GM12878 (cell line): Measurements from ENCODE around the gene AJUBA. TPM values are rescaled to one million over a fixed set of nuclear protein-coding genes. Genes with fewer than 3 reads are reported as not detected.

Experiments used
- ATAC-seq: fragments of 200-7000 bp; cut with Tn5 transposase; 3 replicates; pipeline ENCODE4 v1.9.1; 2020; ENCODE audit warnings: mild to moderate bottlenecking, moderate library complexity
- BruUV-seq: library from RNA; stranded (reverse); fragments of 400-500 nt; replicated peaks from 2 replicates; lab custom pipeline; 2021; lab: Mats Ljungman, UMichigan
- CTCF ChIA-PET: fragments of 300-600 bp; sonication (Branson Sonifier 250); formaldehyde crosslinking; extraction: SDS; loops from one replicate; lab custom pipeline; 2021; ENCODE audit warnings: inconsistent platforms; lab: Yijun Ruan, JAX
- POLR2A ChIA-PET: fragments of 350-600 bp; formaldehyde crosslinking; extraction: SDS; loops from one replicate; lab custom pipeline; 2021; ENCODE audit warnings: inconsistent platforms; lab: Charles Lee
- RAD21 ChIA-PET: fragments of 300-600 bp; sonication (Branson Sonifier 250); formaldehyde crosslinking; loops from one replicate; lab custom pipeline; 2023; ENCODE audit warnings: antibody characterized with exemption; ENCODE audit not compliant: unreplicated experiment; lab: Charles Lee
- SMC1A ChIA-PET: fragments of 300-600 bp; sonication (Branson Sonifier 250); formaldehyde crosslinking; loops from one replicate; lab custom pipeline; 2023; ENCODE audit not compliant: unreplicated experiment, uncharacterized antibody; lab: Charles Lee
- DNase-seq: peaks from one replicate; pipeline ENCODE4 v3.0.0-alpha.2; 2011; ENCODE audit warnings: low read depth, low spot score
- FAIRE-seq: peaks from 3 replicates; lab custom pipeline; 2011; peaks lifted over from hg19 to GRCh38; lab: Jason Lieb, UNC
- H2AFZ ChIP-seq: 2 replicates; pipeline ENCODE4 v1.6.0; 2011; ENCODE audit warnings: low read depth, low read length, control low read depth; ENCODE audit not compliant: control insufficient read depth
- H3K27ac ChIP-seq: 2 replicates; pipeline ENCODE4 v1.5.1; 2011; ENCODE audit warnings: control low read depth; ENCODE audit not compliant: control insufficient read depth, insufficient read depth
- H3K27me3 ChIP-seq, 2 experiments: replicated peaks in 1 of 2; 2 replicates each; pipeline versions ENCODE4 v1.6.0 to v1.6.1; 2011; ENCODE audit warnings: low read length in 1 of 2; ENCODE audit not compliant: control insufficient read depth in 2 of 2, insufficient read depth in 2 of 2
- H3K36me3 ChIP-seq, 2 experiments: 2 replicates each; pipeline ENCODE4 v1.5.1; 2011; ENCODE audit warnings: low read length in 1 of 2; ENCODE audit not compliant: control insufficient read depth in 2 of 2, insufficient read depth in 2 of 2
- H3K4me1 ChIP-seq: 2 replicates; pipeline ENCODE4 v1.6.1; 2011; ENCODE audit warnings: mild to moderate bottlenecking, low read length, moderate library complexity, mixed read lengths; ENCODE audit not compliant: control insufficient read depth, insufficient read depth
- H3K4me2 ChIP-seq: 2 replicates; pipeline ENCODE4 v1.6.0; 2011; ENCODE audit warnings: control low read depth; ENCODE audit not compliant: control insufficient read depth, insufficient read depth
- H3K4me3 ChIP-seq: fragments of 200-600 bp; sonication (generic); 2 replicates; pipeline ENCODE4 v1.5.1; 2016
- H3K79me2 ChIP-seq: 2 replicates; pipeline ENCODE4 v1.6.0; 2011; ENCODE audit warnings: low read length; ENCODE audit not compliant: control insufficient read depth, insufficient read depth
- H3K9ac ChIP-seq: 2 replicates; pipeline ENCODE4 v1.8.0; 2011; ENCODE audit warnings: low read length, control low read depth, mixed read lengths; ENCODE audit not compliant: control insufficient read depth, insufficient read depth
- H3K9me3 ChIP-seq: replicated peaks from 3 replicates; pipeline ENCODE4 v1.5.1; 2011; ENCODE audit warnings: mild to moderate bottlenecking, low read length; ENCODE audit not compliant: control insufficient read depth, insufficient read depth
- H4K20me1 ChIP-seq: 2 replicates; pipeline ENCODE4 v1.6.0; 2011; ENCODE audit not compliant: control insufficient read depth, insufficient read depth
- CEBPZ ChIP-seq: fragments of 150-350 bp; IDR thresholded peaks from 2 replicates; pipeline ENCODE4 v1.6.1; 2016; ENCODE audit warnings: low read depth, low read length
- CREM ChIP-seq: IDR thresholded peaks from 2 replicates; pipeline ENCODE4 v1.6.1; 2014; ENCODE audit warnings: antibody characterized with exemption, low read depth
- E4F1 ChIP-seq: fragments of 450-650 bp; IDR thresholded peaks from 2 replicates; pipeline ENCODE4 v1.6.1; 2018; ENCODE audit warnings: borderline replicate concordance, mild to moderate bottlenecking; ENCODE audit not compliant: partially characterized antibody
- GABPA ChIP-seq: IDR thresholded peaks from 2 replicates; pipeline ENCODE4 v1.6.1; 2014; ENCODE audit warnings: antibody characterized with exemption, low read depth, mild to moderate bottlenecking, inconsistent platforms
- HDGF ChIP-seq: fragments of 450-650 bp; IDR thresholded peaks from 2 replicates; pipeline ENCODE4 v1.6.1; 2016; ENCODE audit warnings: antibody characterized with exemption
- KLF5 ChIP-seq: fragments of 450-650 bp; IDR thresholded peaks from 2 replicates; pipeline ENCODE4 v1.6.1; 2014; ENCODE audit warnings: mild to moderate bottlenecking; ENCODE audit not compliant: partially characterized antibody
- MTA2 ChIP-seq: fragments of 450-650 bp; IDR thresholded peaks from 2 replicates; pipeline ENCODE4 v1.6.1; 2016; ENCODE audit warnings: low read depth, mild to moderate bottlenecking, moderate library complexity
- MYC ChIP-seq: IDR thresholded peaks from 2 replicates; pipeline ENCODE4 v1.6.1; 2011; ENCODE audit warnings: mild to moderate bottlenecking, low read length, moderate library complexity, inconsistent platforms; ENCODE audit not compliant: insufficient read depth, insufficient replicate concordance, insufficient read length, severe bottlenecking
- NFIC ChIP-seq: IDR thresholded peaks from 2 replicates; pipeline ENCODE4 v1.6.1; 2012; ENCODE audit warnings: low read depth, mild to moderate bottlenecking, inconsistent platforms, low read length, moderate library complexity
- SMAD1 ChIP-seq: fragments of 450-650 bp; IDR thresholded peaks from 2 replicates; pipeline ENCODE4 v1.6.1; 2018; ENCODE audit warnings: mild to moderate bottlenecking, low read depth; ENCODE audit not compliant: partially characterized antibody
- TAF1 ChIP-seq: IDR thresholded peaks from 2 replicates; pipeline ENCODE4 v1.6.1; 2011; ENCODE audit warnings: mild to moderate bottlenecking, low read depth, low read length, borderline replicate concordance
- YBX1 ChIP-seq: fragments of 450-650 bp; IDR thresholded peaks from 2 replicates; pipeline ENCODE4 v1.6.1; 2016; ENCODE audit warnings: antibody characterized with exemption
- WGBS: methylation state at CpG from one replicate; pipeline ENCODE4 v1.1.6; 2016; ENCODE audit warnings: low lambda C conversion rate; ENCODE audit not compliant: insufficient replicate concordance, insufficient coverage; ENCODE audit errors: missing lambda C conversion rate; 5-methylcytosine and 5-hydroxymethylcytosine counted together
- in situ Hi-C: fragments of 300-500 bp; cut with MboI; formaldehyde crosslinking; loops from 9 replicates; pipeline ENCODE4 v1.14.3; 2018; ENCODE audit warnings: mixed read lengths
- intact Hi-C: fragments of 100-400 bp; cut with micrococcal nuclease; formaldehyde crosslinking; loops from one replicate; pipeline ENCODE4 v1.14.2; 2022; ENCODE audit not compliant: unreplicated experiment
- polyA plus RNA-seq, 11 experiments: library from polyadenylated mRNA; depleted of rRNA in 4 of 11; unstranded in 6 of 11; stranded (reverse) in 5 of 11; fragments of >200 nt; fragmentation: Nextera tagmentation in 4 of 11; fragmentation: Illumina TruSeq in 1 of 11; extraction: Ambion mirVana in 4 of 11; extraction: Trizol in 1 of 11; gene quantifications; 1 replicate in 1 of 11; 2 replicates in 10 of 11; pipeline versions ENCODE4 v1.2.1 to v1.2.3, GENCODE V29; 2011 to 2016; ENCODE audit warnings: inconsistent platforms in 2 of 11, missing spikeins in 2 of 11, low read depth in 1 of 11
- total RNA-seq, 4 experiments: library from RNA; depleted of rRNA in 3 of 4; stranded (reverse); fragments of >200 nt in 3 of 4; fragmentation: Illumina TruSeq in 1 of 4; extraction: Trizol in 1 of 4; gene quantifications; 2 replicates each; pipeline versions ENCODE4 v1.2.1 to v1.2.3, GENCODE V29; 2013 to 2021

The AJUBA gene
- total and polyA plus RNA-seq, 10 of the 15 experiments (the other 5 are each of a cell fraction or from before 2014, with no cell fraction given), result 0.03 to 18.1 (median 0.36) TPM; not detected in 1

- FAIRE-seq (no peak), ATAC-seq (no peak), DNase-seq (no peak)
- H3K9me3 ChIP-seq, result no peaks in the 10 kb centered on the region
- intact Hi-C loops (no loop called here), in situ Hi-C loops (no loop called here)
- H4K20me1 ChIP-seq, result no peaks in the 10 kb centered on the region
- TF ChIP-seq NFIC (0 out of 2 replicates have a peak, but pooled peaks have one; percentile 53), CEBPZ (no peak), SMAD1 (no peak), MTA2 (no peak), HDGF (no peak), E4F1 (no peak), MYC (no peak), YBX1 (no peak), KLF5 (no peak), TAF1 (no peak), GABPA (0 out of 2 replicates have a peak, but pooled peaks have one; percentile 18), CREM (0 out of 2 replicates have a peak, but pooled peaks have one; percentile 12)
- H3K36me3 ChIP-seq, result no peaks in the 10 kb centered on the region
- H3K27me3 ChIP-seq, result no peaks in the 10 kb centered on the region
- POLR2A ChIA-PET, result interaction anchor here (1.2 to 3.2 kb wide), 2 partner anchors 24 to 49 kb away, joined by 3 to 15 read pairs; no protein-coding TSS in a partner anchor
- WGBS, result 2% methylated on average over 8 of the region's 8 CpGs
- H3K79me2 ChIP-seq, result peaks cover 9% of the 10 kb centered on the region
- H2AFZ ChIP-seq, result peak overlapping the region; percentile 53
- H3K27ac ChIP-seq, result peak overlapping the region; percentile 82
- SMC1A ChIA-PET, result interaction anchor here (1.0 to 3.8 kb wide), 5 partner anchors 14 to 80 kb away, joined by 3 to 67 read pairs (median 6); partner anchors contain the start of genes PRMT5 and PSMB5
- peak overlapping the region; percentile 84 for H3K9ac ChIP-seq
- H3K4me1 ChIP-seq, result peaks cover 21% of the 10 kb centered on the region
- RAD21 ChIA-PET, result interaction anchor here (1.1 to 3.0 kb wide), 3 partner anchors 23 to 91 kb away, joined by 3 to 10 read pairs (median 4); partner anchors contain the start of gene RBM23
- BruUV-seq, result TSS peak; percentile 93
- H3K4me3 ChIP-seq, result peak overlapping the region; percentile 76
- CTCF ChIA-PET, result interaction anchor here (1.1 to 4.1 kb wide), 3 partner anchors 15 to 47 kb away, joined by 4 to 108 read pairs (median 85); partner anchors contain the start of gene CDH24
- peak overlapping the region; percentile 98 for H3K4me2 ChIP-seq
Observed at GRCh38 chr14:23009483-23009938, 27.2 kb upstream of the AJUBA start.
